ENCODE data around the gene GRIK3. TPM values are rescaled to one million over a fixed set of nuclear protein-coding genes. Genes with fewer than 3 reads are reported as not detected.

Gene GRIK3
- total RNA-seq, 1 donor from 2014 or later, result not detected

GRCh38 chr1:36968730-36969129, 65.6 kb downstream of the GRIK3 start:
- DNase-seq (ENCODE audit: extremely low spot score, unreplicated experiment), result no peak
- H3K9me3 Mint-ChIP-seq (ENCODE audit: unreplicated experiment), result peaks cover 10% of the 10 kb centered on the region
- no peak overlapping the region for H3K27ac Mint-ChIP-seq (ENCODE audit: unreplicated experiment)
- no peak overlapping the region for H3K4me3 Mint-ChIP-seq (ENCODE audit: unreplicated experiment)
- no peaks in the 10 kb centered on the region for H3K36me3 Mint-ChIP-seq (ENCODE audit: unreplicated experiment)
- no peak for TF ChIP-seq CTCF (IDR thresholded peaks at IDR 0.05)
- H3K4me1 Mint-ChIP-seq (ENCODE audit: unreplicated experiment), result no peaks in the 10 kb centered on the region
- no peaks in the 10 kb centered on the region for H3K27me3 Mint-ChIP-seq (ENCODE audit: unreplicated experiment)

GRCh38 chr1:36966242-36966641, 68.1 kb downstream of the GRIK3 start:
- H3K36me3 Mint-ChIP-seq (ENCODE audit: unreplicated experiment), result no peaks in the 10 kb centered on the region
- H3K9me3 Mint-ChIP-seq (ENCODE audit: unreplicated experiment), result peaks cover 10% of the 10 kb centered on the region
- H3K4me3 Mint-ChIP-seq (ENCODE audit: unreplicated experiment), result no peak overlapping the region
- no peak for DNase-seq (ENCODE audit: extremely low spot score, unreplicated experiment)
- H3K4me1 Mint-ChIP-seq (ENCODE audit: unreplicated experiment), result no peaks in the 10 kb centered on the region
- TF ChIP-seq CTCF (IDR thresholded peaks at IDR 0.05), result no peak
- H3K27ac Mint-ChIP-seq (ENCODE audit: unreplicated experiment), result no peak overlapping the region
- no peaks in the 10 kb centered on the region for H3K27me3 Mint-ChIP-seq (ENCODE audit: unreplicated experiment)

- DNase-seq (ENCODE audit: extremely low spot score, unreplicated experiment), result no peak
- H3K4me3 Mint-ChIP-seq (ENCODE audit: unreplicated experiment), result no peak overlapping the region
- no peaks in the 10 kb centered on the region for H3K4me1 Mint-ChIP-seq (ENCODE audit: unreplicated experiment)
- no peaks in the 10 kb centered on the region for H3K36me3 Mint-ChIP-seq (ENCODE audit: unreplicated experiment)
- H3K27me3 Mint-ChIP-seq (ENCODE audit: unreplicated experiment), result no peaks in the 10 kb centered on the region
- H3K27ac Mint-ChIP-seq (ENCODE audit: unreplicated experiment), result no peak overlapping the region
- H3K9me3 Mint-ChIP-seq (ENCODE audit: unreplicated experiment), result peaks cover 10% of the 10 kb centered on the region
- TF ChIP-seq CTCF (IDR thresholded peaks at IDR 0.05), result no peak
Measured at GRCh38 chr1:36965275-36966159, 68.8 kb downstream of the GRIK3 start.

GRCh38 chr1:36964830-36965229, 69.5 kb downstream of the GRIK3 start:
- DNase-seq (ENCODE audit: extremely low spot score, unreplicated experiment), result no peak
- no peaks in the 10 kb centered on the region for H3K4me1 Mint-ChIP-seq (ENCODE audit: unreplicated experiment)
- no peaks in the 10 kb centered on the region for H3K36me3 Mint-ChIP-seq (ENCODE audit: unreplicated experiment)
- H3K4me3 Mint-ChIP-seq (ENCODE audit: unreplicated experiment), result no peak overlapping the region
- no peaks in the 10 kb centered on the region for H3K27me3 Mint-ChIP-seq (ENCODE audit: unreplicated experiment)
- TF ChIP-seq CTCF (IDR thresholded peaks at IDR 0.05), result no peak
- peaks cover 10% of the 10 kb centered on the region for H3K9me3 Mint-ChIP-seq (ENCODE audit: unreplicated experiment)
- H3K27ac Mint-ChIP-seq (ENCODE audit: unreplicated experiment), result no peak overlapping the region

- H3K4me3 Mint-ChIP-seq (ENCODE audit: unreplicated experiment), result no peak overlapping the region
- H3K36me3 Mint-ChIP-seq (ENCODE audit: unreplicated experiment), result no peaks in the 10 kb centered on the region
- DNase-seq (ENCODE audit: extremely low spot score, unreplicated experiment), result no peak
- H3K4me1 Mint-ChIP-seq (ENCODE audit: unreplicated experiment), result no peaks in the 10 kb centered on the region
- peaks cover 5% of the 10 kb centered on the region for H3K9me3 Mint-ChIP-seq (ENCODE audit: unreplicated experiment)
- no peak overlapping the region for H3K27ac Mint-ChIP-seq (ENCODE audit: unreplicated experiment)
- TF ChIP-seq CTCF (IDR thresholded peaks at IDR 0.05), result no peak
- H3K27me3 Mint-ChIP-seq (ENCODE audit: unreplicated experiment), result no peaks in the 10 kb centered on the region
Measured at GRCh38 chr1:36963006-36963405, 71.3 kb downstream of the GRIK3 start.
